Suprapubic skin (tissue), 4 donors: Measurements from ENCODE around the gene SUGP1. TPM values are rescaled to one million over a fixed set of nuclear protein-coding genes. Genes with fewer than 3 reads are reported as not detected.

Experiments used
- DNase-seq, 2 donors: peaks; one replicate each; pipeline ENCODE4 v3.0.0-alpha.2; 2019; ENCODE audit warnings: low spot score in 2 of 2
- H3K27ac ChIP-seq: fragments of 200-600 bp; sonication (generic); one replicate; pipeline ENCODE4 v1.5.1; 2019
- H3K27me3 ChIP-seq: fragments of 200-600 bp; sonication (generic); one replicate; pipeline ENCODE4 v1.5.1; 2019
- H3K36me3 ChIP-seq: fragments of 200-600 bp; sonication (generic); one replicate; pipeline ENCODE4 v1.5.1; 2019
- H3K4me1 ChIP-seq: fragments of 200-600 bp; sonication (generic); one replicate; pipeline ENCODE4 v1.5.1; 2019
- H3K4me3 ChIP-seq: fragments of 200-600 bp; sonication (generic); one replicate; pipeline ENCODE4 v1.5.1; 2019; ENCODE audit warnings: mild to moderate bottlenecking
- H3K9me3 ChIP-seq: fragments of 200-600 bp; sonication (generic); one replicate; pipeline ENCODE4 v1.5.1; 2019
- EP300 ChIP-seq: sonication (generic); formaldehyde crosslinking; IDR thresholded peaks from one replicate; pipeline ENCODE4 v1.6.1; 2017; ENCODE audit warnings: antibody characterized with exemption
- POLR2A ChIP-seq, 2 donors: fragments of 450-650 bp; IDR thresholded peaks; one replicate each; pipeline ENCODE4 v1.6.1; 2017; ENCODE audit warnings: antibody characterized with exemption in 2 of 2, mild to moderate bottlenecking in 2 of 2, moderate library complexity in 2 of 2
- POLR2AphosphoS5 ChIP-seq, 3 donors: sonication (generic); formaldehyde crosslinking; IDR thresholded peaks; one replicate each; pipeline ENCODE4 v1.6.1; 2017; ENCODE audit warnings: antibody characterized with exemption in 3 of 3
- WGBS: methylation state at CpG from one replicate; pipeline ENCODE4 v1.1.5; 2018; 5-methylcytosine and 5-hydroxymethylcytosine counted together
- total RNA-seq, 4 donors: library from RNA; depleted of rRNA; stranded (reverse); fragments of >200 nt; gene quantifications; one replicate each; pipeline ENCODE4 v1.1.0, GENCODE V29; 2016
- TF ChIP-seq, protein P1 (sequence below), 2 donors: fragments of 200-600 bp in 1 of 2; fragments of 450-650 bp in 1 of 2; sonication (generic) in 1 of 2; IDR thresholded peaks; one replicate each; pipeline ENCODE4 v1.5.1; 2016 to 2019; ENCODE audit warnings: antibody characterized with exemption in 2 of 2, mild to moderate bottlenecking in 1 of 2, moderate library complexity in 1 of 2

SUGP1 gene
- total RNA-seq, 4 donors from 2014 or later = 23.1 to 64.8 (median 31.3) TPM

DNA sequence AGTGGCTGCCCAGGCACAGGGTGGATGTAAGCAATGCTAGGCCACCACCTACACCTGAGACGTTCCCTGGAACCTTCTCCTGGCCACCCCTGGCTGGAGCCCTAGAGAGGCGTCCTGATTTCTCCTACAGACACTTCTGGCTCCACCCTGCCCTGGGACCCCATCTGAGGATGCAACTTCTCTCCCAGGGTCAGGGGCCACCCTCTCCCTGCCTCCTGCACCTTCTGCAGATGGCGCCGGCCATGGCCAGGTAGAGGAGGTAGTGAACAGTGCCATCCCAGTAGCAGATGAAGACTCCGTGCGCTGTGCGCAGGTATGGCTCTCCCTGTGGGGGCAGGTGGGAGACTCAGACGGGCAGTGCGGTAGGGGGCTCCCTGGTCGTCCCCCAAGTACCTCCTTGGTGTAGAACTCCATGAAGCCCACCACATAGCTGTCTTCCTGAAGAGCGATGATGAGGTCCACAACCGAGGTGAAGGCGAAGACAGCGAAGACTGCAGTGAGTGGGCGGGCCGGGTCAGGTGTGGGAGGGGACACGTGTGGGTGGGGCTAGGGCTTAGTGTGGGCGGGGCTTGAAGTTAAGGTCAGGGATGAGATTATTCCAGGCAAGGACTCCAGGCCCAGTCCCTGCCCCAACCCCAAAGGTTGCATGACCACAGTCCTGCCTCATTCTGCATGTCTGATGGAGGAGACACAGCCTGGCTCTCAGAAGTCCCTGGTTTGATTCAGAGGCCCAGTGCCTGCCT is 50.2 kb downstream of the SUGP1 start:
- H3K27ac ChIP-seq = no peak overlapping the region
- 68% methylated on average over 10 of the region's 18 CpGs for WGBS
- H3K4me3 ChIP-seq = no peak overlapping the region
- peaks cover 7% of the 10 kb centered on the region for H3K4me1 ChIP-seq
- DNase-seq = no peak
- H3K9me3 ChIP-seq = no peaks in the 10 kb centered on the region
- TF ChIP-seq, protein P1, sequence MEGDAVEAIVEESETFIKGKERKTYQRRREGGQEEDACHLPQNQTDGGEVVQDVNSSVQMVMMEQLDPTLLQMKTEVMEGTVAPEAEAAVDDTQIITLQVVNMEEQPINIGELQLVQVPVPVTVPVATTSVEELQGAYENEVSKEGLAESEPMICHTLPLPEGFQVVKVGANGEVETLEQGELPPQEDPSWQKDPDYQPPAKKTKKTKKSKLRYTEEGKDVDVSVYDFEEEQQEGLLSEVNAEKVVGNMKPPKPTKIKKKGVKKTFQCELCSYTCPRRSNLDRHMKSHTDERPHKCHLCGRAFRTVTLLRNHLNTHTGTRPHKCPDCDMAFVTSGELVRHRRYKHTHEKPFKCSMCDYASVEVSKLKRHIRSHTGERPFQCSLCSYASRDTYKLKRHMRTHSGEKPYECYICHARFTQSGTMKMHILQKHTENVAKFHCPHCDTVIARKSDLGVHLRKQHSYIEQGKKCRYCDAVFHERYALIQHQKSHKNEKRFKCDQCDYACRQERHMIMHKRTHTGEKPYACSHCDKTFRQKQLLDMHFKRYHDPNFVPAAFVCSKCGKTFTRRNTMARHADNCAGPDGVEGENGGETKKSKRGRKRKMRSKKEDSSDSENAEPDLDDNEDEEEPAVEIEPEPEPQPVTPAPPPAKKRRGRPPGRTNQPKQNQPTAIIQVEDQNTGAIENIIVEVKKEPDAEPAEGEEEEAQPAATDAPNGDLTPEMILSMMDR (IDR thresholded peaks at IDR 0.05) = no peak
- TF ChIP-seq EP300 (no peak), POLR2A (IDR thresholded peaks at IDR 0.05) (no peak), POLR2AphosphoS5 (IDR thresholded peaks at IDR 0.05) (no peak)
- H3K27me3 ChIP-seq = peaks cover 7% of the 10 kb centered on the region
- no peaks in the 10 kb centered on the region for H3K36me3 ChIP-seq

DNA sequence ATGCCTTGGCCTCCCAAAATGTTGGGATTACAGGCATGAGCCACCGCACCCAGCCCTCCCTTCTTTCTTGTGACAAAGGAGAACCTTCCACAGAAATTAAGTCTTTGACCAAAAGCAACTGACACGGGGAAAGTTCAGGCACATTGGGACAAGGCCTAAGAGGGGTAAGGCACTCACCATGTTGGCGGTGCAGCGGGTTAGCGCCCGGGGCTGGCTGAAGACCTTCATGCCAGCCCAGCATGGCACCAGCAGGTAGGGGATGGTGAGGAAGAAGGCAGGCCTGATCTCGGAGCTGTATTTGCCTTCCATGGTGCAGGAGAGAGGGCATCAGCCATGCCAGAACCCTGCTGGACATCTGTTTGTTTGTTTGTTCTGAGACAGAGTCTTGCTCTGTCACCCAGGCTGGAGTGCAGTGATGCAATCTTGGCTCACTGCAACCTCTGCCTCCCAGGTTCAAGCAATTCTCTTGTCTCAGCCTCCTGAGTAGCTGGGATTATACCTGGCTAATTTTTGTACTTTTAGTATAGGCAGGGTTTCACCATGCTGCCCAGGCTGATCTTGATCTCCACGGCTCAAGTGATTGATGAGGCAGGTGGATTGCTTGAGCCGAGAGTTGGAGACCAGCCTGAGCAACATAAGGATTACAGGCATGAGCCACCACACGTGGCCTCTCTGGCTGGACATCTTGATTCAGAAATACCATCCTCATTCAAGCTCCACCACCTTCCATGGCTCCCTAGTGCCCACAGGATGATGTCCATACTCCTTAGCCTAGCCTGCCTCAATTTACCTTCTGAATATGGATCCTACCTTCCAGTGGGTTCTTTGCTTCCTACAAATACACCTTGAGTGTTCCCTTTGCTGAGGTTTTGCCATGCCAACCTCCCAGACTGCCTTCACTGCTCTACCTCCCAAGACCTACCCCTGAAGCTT is 51.6 kb downstream of the SUGP1 start:
- Histone ChIP-seq H3K4me3 (no peak overlapping the region), H3K4me1 (peaks cover 7% of the 10 kb centered on the region), H3K36me3 (no peaks in the 10 kb centered on the region), H3K27me3 (peaks cover 7% of the 10 kb centered on the region), H3K27ac (no peak overlapping the region), H3K9me3 (no peaks in the 10 kb centered on the region)
- WGBS = 84% methylated on average over 10 of the region's 10 CpGs
- TF ChIP-seq POLR2AphosphoS5 (IDR thresholded peaks at IDR 0.05) (no peak), POLR2A (IDR thresholded peaks at IDR 0.05) (no peak), EP300 (no peak)
- TF ChIP-seq, protein P1 (IDR thresholded peaks at IDR 0.05) = no peak
- no peak for DNase-seq

DNA sequence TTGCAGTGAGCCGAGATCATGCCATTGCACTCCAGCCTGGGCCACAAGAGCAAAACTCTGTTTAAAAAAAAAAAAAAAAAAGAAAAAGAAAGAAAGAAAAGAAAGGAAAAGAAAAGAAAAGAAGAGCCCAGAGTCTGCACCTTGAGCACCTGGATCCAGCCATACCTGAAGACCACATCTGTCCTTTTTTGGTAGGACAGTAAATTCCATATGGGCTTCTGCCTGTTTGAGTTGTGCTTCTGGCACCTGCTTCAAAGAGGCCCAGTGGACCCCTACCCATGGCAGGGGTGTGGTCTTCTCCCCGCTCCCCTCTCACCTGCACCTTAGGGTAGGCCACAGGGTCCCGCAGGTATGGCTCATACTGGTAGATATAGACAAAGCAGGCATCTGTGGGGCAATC is 53.0 kb downstream of the SUGP1 start:
- H3K4me3 ChIP-seq = no peak overlapping the region
- H3K27ac ChIP-seq = no peak overlapping the region
- no peaks in the 10 kb centered on the region for H3K36me3 ChIP-seq
- peaks cover 2% of the 10 kb centered on the region for H3K4me1 ChIP-seq
- no peaks in the 10 kb centered on the region for H3K9me3 ChIP-seq
- no peak for DNase-seq
- peaks cover 10% of the 10 kb centered on the region for H3K27me3 ChIP-seq
- TF ChIP-seq, protein P1 (IDR thresholded peaks at IDR 0.05) = no peak
- 100% methylated on average over 3 of the region's 3 CpGs for WGBS

DNA sequence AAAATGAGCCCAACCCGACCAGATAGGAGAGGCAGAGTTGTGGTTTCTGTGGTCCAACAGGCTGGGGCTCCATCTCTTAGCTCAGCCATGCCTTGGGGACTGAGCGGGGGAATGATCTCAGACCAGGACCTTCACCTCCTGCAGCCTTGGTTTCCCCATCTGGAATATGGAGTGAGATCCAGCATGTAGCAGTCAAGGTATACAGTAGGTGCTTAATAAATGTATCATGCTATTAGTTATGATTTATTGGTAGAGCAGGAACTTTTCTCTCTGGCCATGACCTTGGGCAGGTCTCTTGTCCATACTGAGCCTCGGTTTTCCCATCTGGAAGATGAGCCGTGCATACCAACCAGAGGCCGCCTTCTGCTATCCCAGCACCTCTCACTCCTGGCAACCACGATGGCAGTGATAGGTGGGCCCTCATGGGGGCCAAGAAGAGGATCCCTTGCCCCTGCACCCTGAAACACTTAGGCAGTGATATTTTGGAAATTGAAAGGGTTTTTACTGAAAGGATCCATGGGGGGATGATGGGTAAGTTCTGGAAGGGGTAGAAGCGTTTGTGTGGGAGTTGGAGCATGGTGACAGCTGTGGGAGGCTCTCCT is 56.3 kb downstream of the SUGP1 start:
- H3K36me3 ChIP-seq = no peaks in the 10 kb centered on the region
- peaks cover 12% of the 10 kb centered on the region for H3K4me1 ChIP-seq
- no peak overlapping the region for H3K4me3 ChIP-seq
- H3K9me3 ChIP-seq = no peaks in the 10 kb centered on the region
- H3K27ac ChIP-seq = no peak overlapping the region
- DNase-seq = no peak
- WGBS = 86% methylated on average over 7 of the region's 7 CpGs
- TF ChIP-seq POLR2A (IDR thresholded peaks at IDR 0.05) (no peak), POLR2AphosphoS5 (IDR thresholded peaks at IDR 0.05) (no peak), EP300 (no peak)
- TF ChIP-seq, protein P1 (IDR thresholded peaks at IDR 0.05) = no peak
- H3K27me3 ChIP-seq = peaks cover 38% of the 10 kb centered on the region
